Peyer's patch (tissue), 4 donors: Measurements from ENCODE around the gene SLC44A3. TPM values are rescaled to one million over a fixed set of nuclear protein-coding genes. Genes with fewer than 3 reads are reported as not detected.
"Not testable (repeated sequence)": the region's sequence is repeated elsewhere in the genome, so short reads cannot be mapped to it uniquely, and the experiment has no call there.

Experiments
- DNase-seq, 3 donors: peaks; one replicate each; pipeline ENCODE4 v3.0.0-alpha.2; 2017 to 2019
- H3K27ac ChIP-seq, 4 donors: fragments of 200-600 bp; sonication (generic); one replicate each; pipeline ENCODE4 v1.5.1; 2016 to 2019
- H3K27me3 ChIP-seq, 2 donors: fragments of 200-600 bp; sonication (generic); one replicate each; pipeline ENCODE4 v1.5.1; 2019
- H3K36me3 ChIP-seq, 3 donors: fragments of 200-600 bp; sonication (generic); one replicate each; pipeline ENCODE4 v1.5.1; 2016 to 2019
- H3K4me1 ChIP-seq, 4 donors: fragments of 200-600 bp; sonication (generic); one replicate each; pipeline ENCODE4 v1.5.1; 2016 to 2019
- H3K4me3 ChIP-seq, 4 donors: fragments of 200-600 bp; sonication (generic); 1 replicate in 3 of 4; 2 replicates in 1 of 4; pipeline ENCODE4 v1.5.1; 2016 to 2019; ENCODE audit warnings: mild to moderate bottlenecking in 1 of 4
- H3K9me3 ChIP-seq, 4 donors: fragments of 200-600 bp; sonication (generic); one replicate each; pipeline ENCODE4 v1.5.1; 2016 to 2019; ENCODE audit warnings: mild to moderate bottlenecking in 1 of 4
- POLR2A ChIP-seq, 2 donors: fragments of 450-650 bp; IDR thresholded peaks; one replicate each; pipeline ENCODE4 v1.5.1; 2017; ENCODE audit warnings: antibody characterized with exemption in 2 of 2, mild to moderate bottlenecking in 2 of 2, moderate library complexity in 2 of 2
- total RNA-seq, 4 donors: library from RNA; depleted of rRNA; stranded (reverse); fragments of >200 nt; gene quantifications; one replicate each; pipeline ENCODE4 v1.1.0, GENCODE V29; 2016
- TF ChIP-seq, protein P1 (sequence below), 6 experiments: fragments of 450-650 bp in 4 of 6; fragments of 200-600 bp in 2 of 6; sonication (generic) in 1 of 6; IDR thresholded peaks; one replicate each; pipeline ENCODE4 v1.5.1; 2017 to 2019; ENCODE audit warnings: antibody characterized with exemption in 6 of 6, mild to moderate bottlenecking in 3 of 6, moderate library complexity in 1 of 6

Gene SLC44A3
- total RNA-seq, 4 donors from 2014 or later: 26.4 to 49.0 (median 40.0) TPM

- H3K4me3 ChIP-seq: no peak overlapping the region
- no peak for DNase-seq
- H3K9me3 ChIP-seq: no peaks in the 10 kb centered on the region
- H3K36me3 ChIP-seq: peaks cover 0 to 36% (median 0%) of the 10 kb centered on the region in 3 donors
- no peaks in the 10 kb centered on the region for H3K4me1 ChIP-seq
- H3K27ac ChIP-seq: no peak overlapping the region
- TF ChIP-seq POLR2A (IDR thresholded peaks at IDR 0.05): no peak
- TF ChIP-seq, protein P1, sequence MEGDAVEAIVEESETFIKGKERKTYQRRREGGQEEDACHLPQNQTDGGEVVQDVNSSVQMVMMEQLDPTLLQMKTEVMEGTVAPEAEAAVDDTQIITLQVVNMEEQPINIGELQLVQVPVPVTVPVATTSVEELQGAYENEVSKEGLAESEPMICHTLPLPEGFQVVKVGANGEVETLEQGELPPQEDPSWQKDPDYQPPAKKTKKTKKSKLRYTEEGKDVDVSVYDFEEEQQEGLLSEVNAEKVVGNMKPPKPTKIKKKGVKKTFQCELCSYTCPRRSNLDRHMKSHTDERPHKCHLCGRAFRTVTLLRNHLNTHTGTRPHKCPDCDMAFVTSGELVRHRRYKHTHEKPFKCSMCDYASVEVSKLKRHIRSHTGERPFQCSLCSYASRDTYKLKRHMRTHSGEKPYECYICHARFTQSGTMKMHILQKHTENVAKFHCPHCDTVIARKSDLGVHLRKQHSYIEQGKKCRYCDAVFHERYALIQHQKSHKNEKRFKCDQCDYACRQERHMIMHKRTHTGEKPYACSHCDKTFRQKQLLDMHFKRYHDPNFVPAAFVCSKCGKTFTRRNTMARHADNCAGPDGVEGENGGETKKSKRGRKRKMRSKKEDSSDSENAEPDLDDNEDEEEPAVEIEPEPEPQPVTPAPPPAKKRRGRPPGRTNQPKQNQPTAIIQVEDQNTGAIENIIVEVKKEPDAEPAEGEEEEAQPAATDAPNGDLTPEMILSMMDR (IDR thresholded peaks at IDR 0.05): no peak
- H3K27me3 ChIP-seq: no peaks in the 10 kb centered on the region
Observed at GRCh38 chr1:94828251-94828650, 8.1 kb downstream of the SLC44A3 start.

- H3K4me3 ChIP-seq: no peak overlapping the region
- no peaks in the 10 kb centered on the region for H3K4me1 ChIP-seq
- no peak overlapping the region for H3K27ac ChIP-seq
- no peaks in the 10 kb centered on the region for H3K9me3 ChIP-seq
- TF ChIP-seq POLR2A (IDR thresholded peaks at IDR 0.05): no peak
- TF ChIP-seq, protein P1 (IDR thresholded peaks at IDR 0.05): no peak
- H3K27me3 ChIP-seq: no peaks in the 10 kb centered on the region
- peaks cover 0 to 32% (median 0%) of the 10 kb centered on the region in 3 donors for H3K36me3 ChIP-seq
- DNase-seq: no peak
Observed at GRCh38 chr1:94831641-94832040, 11.5 kb downstream of the SLC44A3 start.

GRCh38 chr1:94832446-94832845 is 12.3 kb downstream of the SLC44A3 start:
- no peaks in the 10 kb centered on the region for H3K9me3 ChIP-seq
- H3K36me3 ChIP-seq: peaks cover 0 to 26% (median 0%) of the 10 kb centered on the region in 3 donors
- TF ChIP-seq POLR2A (IDR thresholded peaks at IDR 0.05): no peak
- TF ChIP-seq, protein P1 (IDR thresholded peaks at IDR 0.05): no peak
- H3K4me3 ChIP-seq: no peak overlapping the region
- no peak overlapping the region for H3K27ac ChIP-seq
- H3K4me1 ChIP-seq: no peaks in the 10 kb centered on the region
- no peak for DNase-seq
- H3K27me3 ChIP-seq: no peaks in the 10 kb centered on the region

- Histone ChIP-seq H3K4me3 (no peak overlapping the region), H3K27me3 (no peaks in the 10 kb centered on the region), H3K4me1 (no peaks in the 10 kb centered on the region), H3K36me3 (peaks cover 0 to 20% (median 0%) of the 10 kb centered on the region in 3 donors), H3K9me3 (no peaks in the 10 kb centered on the region), H3K27ac (no peak overlapping the region)
- no peak for DNase-seq
- TF ChIP-seq POLR2A (IDR thresholded peaks at IDR 0.05): no peak
- TF ChIP-seq, protein P1 (IDR thresholded peaks at IDR 0.05): no peak
Observed at GRCh38 chr1:94832931-94833585, 12.9 kb downstream of the SLC44A3 start.

DNA sequence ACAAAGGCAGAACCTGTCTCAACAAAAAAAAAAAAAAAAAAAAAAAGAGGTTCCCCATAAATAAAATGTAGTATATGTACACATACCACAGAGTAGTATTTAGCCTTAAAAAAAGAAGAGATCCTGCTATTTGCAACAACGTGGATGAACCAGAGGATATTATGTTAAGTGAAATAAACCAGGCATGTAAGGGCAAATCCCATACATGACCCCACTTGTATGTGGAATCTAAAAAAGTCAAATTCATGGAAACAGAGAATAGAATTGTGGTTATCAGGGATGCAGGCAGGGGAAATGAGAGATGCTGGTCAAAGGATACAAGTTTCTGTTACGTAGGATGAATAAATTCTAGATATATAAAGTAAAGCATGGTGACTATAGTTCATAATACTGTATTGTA is 16.7 kb downstream of the SLC44A3 start:
- Histone ChIP-seq H3K27me3 (no peaks in the 10 kb centered on the region), H3K4me1 (no peaks in the 10 kb centered on the region), H3K36me3 (peaks cover 0 to 12% (median 0%) of the 10 kb centered on the region in 3 donors), H3K9me3 (no peaks in the 10 kb centered on the region), H3K27ac (no peak overlapping the region), H3K4me3 (no peak overlapping the region)
- no peak for TF ChIP-seq POLR2A (IDR thresholded peaks at IDR 0.05)
- TF ChIP-seq, protein P1 (IDR thresholded peaks at IDR 0.05): no peak
- DNase-seq: no peak

DNA sequence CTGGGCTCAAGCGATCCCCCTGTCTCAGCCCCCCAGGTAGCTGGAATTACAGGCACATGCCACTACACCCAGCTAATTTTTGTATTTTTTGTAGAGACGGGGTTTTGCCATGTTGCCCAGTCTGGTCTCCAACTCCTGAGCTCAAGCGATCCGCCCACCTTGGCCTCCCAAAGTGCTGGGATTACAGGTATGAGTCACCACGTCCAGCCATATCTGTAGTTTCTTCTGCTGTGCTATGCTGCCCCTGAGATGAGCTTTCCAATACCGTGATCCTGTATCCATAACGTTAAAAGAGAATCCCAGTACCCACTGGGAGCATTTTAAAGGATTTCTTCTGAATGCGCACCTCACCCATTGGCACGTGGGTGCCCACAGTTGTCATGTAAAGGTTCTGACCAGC is 20.2 kb downstream of the SLC44A3 start:
- not testable (repeated sequence) for H3K4me3 ChIP-seq, H3K27me3 ChIP-seq, DNase-seq, H3K27ac ChIP-seq, H3K4me1 ChIP-seq, H3K9me3 ChIP-seq
- H3K36me3 ChIP-seq: peaks cover 0 to 28% (median 0%) of the 10 kb centered on the region in 3 donors
